HepG2 (cell line): ENCODE results near the gene CMC4. TPM values are rescaled to one million over a fixed set of nuclear protein-coding genes. Genes with fewer than 3 reads are reported as not detected.

ENCODE experiments used
- ATAC-seq: fragments of 200-7000 bp; cut with Tn5 transposase; 3 replicates; pipeline ENCODE4 v1.9.1; 2020; ENCODE audit warnings: mild to moderate bottlenecking, moderate library complexity
- BruUV-seq: library from RNA; stranded (reverse); fragments of 400-500 nt; replicated peaks from 2 replicates; lab custom pipeline; 2021; lab: Mats Ljungman, UMichigan
- CTCF ChIA-PET: fragments of 300-600 bp; formaldehyde crosslinking; extraction: SDS; loops from one replicate; lab custom pipeline; 2021; ENCODE audit warnings: low total read pairs, inconsistent platforms, low intra/inter-chr PET ratio; lab: Yijun Ruan, JAX
- POLR2A ChIA-PET: fragments of 350-600 bp; sonication (Branson Sonifier 250); formaldehyde crosslinking; loops from one replicate; lab custom pipeline; 2020; ENCODE audit warnings: antibody characterized with exemption, inconsistent platforms; lab: Yijun Ruan, JAX
- DNase-seq: peaks from one replicate; pipeline ENCODE4 v3.0.0-alpha.2; 2015; ENCODE audit warnings: low spot score
- FAIRE-seq: peaks from 3 replicates; lab custom pipeline; 2011; peaks lifted over from hg19 to GRCh38; lab: Jason Lieb, UNC
- H2AFZ ChIP-seq: one replicate; pipeline ENCODE4 v1.6.1; 2011; ENCODE audit warnings: low read length, inconsistent platforms
- H3K27ac ChIP-seq: fragments of 300-600 bp; 3 replicates; pipeline ENCODE4 v1.8.0; 2011; ENCODE audit warnings: mixed run types, mild to moderate bottlenecking, mixed read lengths, low read length, inconsistent platforms; ENCODE audit not compliant: insufficient read depth; ENCODE audit errors: extremely low read length
- H3K27me3 ChIP-seq, 2 experiments: fragments of 200-600 bp in 1 of 2; 2 replicates in 1 of 2; 3 replicates in 1 of 2; pipeline versions ENCODE4 v1.6.0 to v1.8.0; 2011; ENCODE audit warnings: low read length in 2 of 2, mild to moderate bottlenecking in 2 of 2, moderate library complexity in 2 of 2, inconsistent platforms in 1 of 2; ENCODE audit not compliant: insufficient read depth in 2 of 2, control insufficient read depth in 1 of 2
- H3K36me3 ChIP-seq, 2 experiments: fragments of 200-600 bp in 1 of 2; replicated peaks in 1 of 2; 2 replicates in 1 of 2; 3 replicates in 1 of 2; pipeline versions ENCODE4 v1.5.1 to v1.8.0; 2011; ENCODE audit warnings: low read length in 2 of 2, inconsistent platforms in 1 of 2; ENCODE audit not compliant: insufficient read depth in 2 of 2, control insufficient read depth in 1 of 2
- H3K4me1 ChIP-seq: 2 replicates; pipeline ENCODE4 v1.5.1; 2012; ENCODE audit warnings: low read length, inconsistent platforms; ENCODE audit not compliant: insufficient read depth
- H3K4me2 ChIP-seq: 2 replicates; pipeline ENCODE4 v1.6.0; 2011; ENCODE audit warnings: low read depth, low read length, inconsistent platforms
- H3K4me3 ChIP-seq, 3 experiments: fragments of 200-600 bp in 1 of 3; sonication (generic), shearing (Covaris generic) in 1 of 3; replicated peaks in 1 of 3; 2 replicates each; pipeline ENCODE4 v1.5.1; 2011 to 2016; ENCODE audit warnings: low read length in 3 of 3, inconsistent platforms in 2 of 3, low read depth in 2 of 3, mild to moderate bottlenecking in 2 of 3, control low read depth in 1 of 3, mixed read lengths in 1 of 3; ENCODE audit not compliant: insufficient read depth in 1 of 3
- H3K79me2 ChIP-seq: one replicate; pipeline ENCODE4 v1.6.1; 2011; ENCODE audit warnings: low read length, inconsistent platforms; ENCODE audit not compliant: insufficient read depth
- H3K9ac ChIP-seq: 2 replicates; pipeline ENCODE4 v1.6.0; 2011; ENCODE audit warnings: mild to moderate bottlenecking, low read depth, low read length, inconsistent platforms; ENCODE audit not compliant: insufficient read depth
- H3K9me3 ChIP-seq: 2 replicates; pipeline ENCODE4 v1.5.1; 2012; ENCODE audit warnings: mild to moderate bottlenecking, low read length
- H4K20me1 ChIP-seq: 2 replicates; pipeline ENCODE4 v1.6.0; 2011; ENCODE audit warnings: inconsistent platforms, mild to moderate bottlenecking, low read length, moderate library complexity; ENCODE audit not compliant: insufficient read depth
- CREB1 ChIP-seq, 2 experiments: fragments of 450-650 bp in 1 of 2; IDR thresholded peaks; 2 replicates each; pipeline ENCODE4 v1.6.1; 2016 to 2017; ENCODE audit warnings: control low read depth in 1 of 2, mild to moderate bottlenecking in 1 of 2, missing compliant biosample characterization in 1 of 2, missing genetic modification characterization in 1 of 2
- ETV5 ChIP-seq: IDR thresholded peaks from 2 replicates; pipeline ENCODE4 v1.6.1; 2018; ENCODE audit warnings: missing biosample characterization, missing genetic modification reagents, inconsistent platforms, borderline replicate concordance
- GATA4 ChIP-seq: sonication (generic); IDR thresholded peaks from 2 replicates; pipeline ENCODE4 v1.6.1; 2016; ENCODE audit warnings: antibody characterized with exemption, low read depth, borderline replicate concordance
- HNF1B ChIP-seq: sonication (generic); formaldehyde crosslinking; IDR thresholded peaks from 2 replicates; pipeline ENCODE4 v1.5.1; 2020; ENCODE audit warnings: mild to moderate bottlenecking, moderate library complexity, missing genetic modification reagents
- NR2F2 ChIP-seq: IDR thresholded peaks from 2 replicates; pipeline ENCODE4 v1.6.1; 2012; ENCODE audit warnings: low read depth, inconsistent platforms, borderline replicate concordance
- ZBTB7B ChIP-seq: sonication (generic); formaldehyde crosslinking; IDR thresholded peaks from 2 replicates; pipeline ENCODE4 v1.4.0; 2020; ENCODE audit warnings: missing genetic modification reagents
- ZC3H4 ChIP-seq: sonication (generic); formaldehyde crosslinking; IDR thresholded peaks from 2 replicates; pipeline ENCODE4 v1.4.0; 2020; ENCODE audit warnings: missing genetic modification reagents, borderline replicate concordance
- ZFP62 ChIP-seq: sonication (generic); formaldehyde crosslinking; IDR thresholded peaks from 2 replicates; pipeline ENCODE4 v1.4.0; 2020; ENCODE audit warnings: missing genetic modification reagents
- ZNF281 ChIP-seq: sonication (generic); formaldehyde crosslinking; IDR thresholded peaks from 2 replicates; pipeline ENCODE4 v1.4.0; 2020; ENCODE audit warnings: missing genetic modification reagents, borderline replicate concordance
- ZNF678 ChIP-seq: sonication (generic); formaldehyde crosslinking; IDR thresholded peaks from 2 replicates; pipeline ENCODE4 v1.4.0; 2020; ENCODE audit warnings: mild to moderate bottlenecking, missing genetic modification reagents
- ZNF790 ChIP-seq: sonication (generic); formaldehyde crosslinking; IDR thresholded peaks from 2 replicates; pipeline ENCODE4 v1.8.0; 2022; ENCODE audit warnings: missing genetic modification reagents, mild to moderate bottlenecking, borderline replicate concordance
- ZNF878 ChIP-seq: sonication (generic); formaldehyde crosslinking; IDR thresholded peaks from 2 replicates; pipeline ENCODE4 v1.8.1; 2023; ENCODE audit warnings: mild to moderate bottlenecking, missing genetic modification reagents, moderate library complexity
- ZSCAN21 ChIP-seq: sonication (generic); formaldehyde crosslinking; IDR thresholded peaks from 2 replicates; pipeline ENCODE4 v1.8.0; 2022; ENCODE audit warnings: mild to moderate bottlenecking, missing genetic modification reagents, moderate library complexity, borderline replicate concordance
- WGBS: methylation state at CpG from one replicate; pipeline ENCODE4 v1.1.6; 2017; ENCODE audit warnings: low lambda C conversion rate; 5-methylcytosine and 5-hydroxymethylcytosine counted together
- in situ Hi-C: cut with HindIII; loops from 2 replicates; pipeline ENCODE4 v1.10.0; 2017; ENCODE audit warnings: low pct_unique_long_range_greater_than_20kb; ENCODE audit not compliant: extremely low pct_ligation_motif_present
- intact Hi-C: fragments of 100-400 bp; cut with micrococcal nuclease; formaldehyde crosslinking; loops from one replicate; pipeline ENCODE4 v1.10.0; 2022; ENCODE audit not compliant: unreplicated experiment
- polyA plus RNA-seq, 8 experiments: library from polyadenylated mRNA; depleted of rRNA in 3 of 8; stranded (reverse) in 7 of 8; unstranded in 1 of 8; fragments of >200 nt; fragmentation: Illumina TruSeq in 4 of 8; extraction: Trizol in 4 of 8; gene quantifications; 2 replicates each; pipeline versions ENCODE4 v1.2.1 to v1.2.3, GENCODE V29; 2011 to 2016; ENCODE audit warnings: low read depth in 4 of 8, missing spikeins in 1 of 8, mixed read lengths in 1 of 8; ENCODE audit not compliant: insufficient read depth in 1 of 8
- total RNA-seq, 5 experiments: library from RNA; depleted of rRNA; stranded (reverse); fragments of >200 nt; fragmentation: Illumina TruSeq; extraction: Trizol; gene quantifications; 2 replicates each; pipeline ENCODE4 v1.2.3, GENCODE V29; 2016; ENCODE audit warnings: low read depth in 1 of 5
- TF ChIP-seq, protein P1 (sequence below): sonication (generic); formaldehyde crosslinking; IDR thresholded peaks from 2 replicates; pipeline ENCODE4 v1.9.0; 2021; ENCODE audit warnings: missing genetic modification reagents, mild to moderate bottlenecking, borderline replicate concordance
- TF ChIP-seq, protein P2 (sequence below): sonication (generic); formaldehyde crosslinking; IDR thresholded peaks from 2 replicates; pipeline ENCODE4 v1.4.0; 2020; ENCODE audit warnings: missing genetic modification reagents
- TF ChIP-seq, protein P3 (sequence below): sonication (generic); formaldehyde crosslinking; IDR thresholded peaks from 2 replicates; pipeline ENCODE4 v1.5.1; 2020; ENCODE audit warnings: mild to moderate bottlenecking, missing genetic modification reagents

CMC4 gene
- total and polyA plus RNA-seq, 2 of the 13 experiments (the other 11 are each of a cell fraction or from before 2014, with no cell fraction given) = 5.6 to 11.5 TPM

DNA sequence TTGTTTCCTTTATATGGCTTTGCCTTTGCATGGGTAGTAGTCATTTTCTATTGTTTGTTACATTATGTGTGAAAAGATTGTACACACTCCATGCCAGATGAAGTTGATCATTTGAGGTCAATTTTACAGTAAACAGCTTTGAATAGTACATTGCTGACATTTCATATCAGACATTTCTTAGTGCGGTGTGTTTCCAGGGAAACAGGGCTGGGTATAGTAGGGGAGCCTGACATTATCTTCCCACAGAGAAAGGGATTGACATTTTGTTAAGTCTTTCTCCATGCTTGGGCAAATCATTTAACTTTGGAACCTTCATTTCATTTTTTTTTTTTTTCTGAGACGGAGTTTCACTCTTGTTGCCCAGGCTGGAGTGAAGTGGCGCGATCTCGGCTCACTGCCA, 39.3 kb downstream of the CMC4 start:
- 97% methylated on average over 5 of the region's 5 CpGs for WGBS
- peaks cover 15% of the 10 kb centered on the region; the same call in 1 of the 2 replicates for H3K4me1 ChIP-seq
- no peak for FAIRE-seq
- no peaks in the 10 kb centered on the region for H3K9me3 ChIP-seq
- BruUV-seq = no TSS peak
- H3K27ac ChIP-seq = no peak overlapping the region
- ATAC-seq = no peak
- in situ Hi-C loops = no loop called here
- ChIA-PET POLR2A (no interaction called here), CTCF (no interaction called here)
- intact Hi-C loops = no loop called here
- H2AFZ ChIP-seq = no peak overlapping the region
- no peak overlapping the region for H3K9ac ChIP-seq
- H3K36me3 ChIP-seq = no peaks in the 10 kb centered on the region; a peak in 1 of 5 replicates
- peaks cover 33% of the 10 kb centered on the region for H3K79me2 ChIP-seq
- no peaks in the 10 kb centered on the region; a peak in 1 of 5 replicates for H3K27me3 ChIP-seq
- no peak overlapping the region for H3K4me3 ChIP-seq
- no peaks in the 10 kb centered on the region for H4K20me1 ChIP-seq
- H3K4me2 ChIP-seq = no peak overlapping the region
- no peak for DNase-seq
- TF ChIP-seq, protein P1, sequence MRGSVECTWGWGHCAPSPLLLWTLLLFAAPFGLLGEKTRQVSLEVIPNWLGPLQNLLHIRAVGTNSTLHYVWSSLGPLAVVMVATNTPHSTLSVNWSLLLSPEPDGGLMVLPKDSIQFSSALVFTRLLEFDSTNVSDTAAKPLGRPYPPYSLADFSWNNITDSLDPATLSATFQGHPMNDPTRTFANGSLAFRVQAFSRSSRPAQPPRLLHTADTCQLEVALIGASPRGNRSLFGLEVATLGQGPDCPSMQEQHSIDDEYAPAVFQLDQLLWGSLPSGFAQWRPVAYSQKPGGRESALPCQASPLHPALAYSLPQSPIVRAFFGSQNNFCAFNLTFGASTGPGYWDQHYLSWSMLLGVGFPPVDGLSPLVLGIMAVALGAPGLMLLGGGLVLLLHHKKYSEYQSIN (CRISPR knock-in tag) = no peak
- TF ChIP-seq GATA4 (no peak), ETV5 (CRISPR knock-in tag) (no peak), ZNF678 (CRISPR knock-in tag) (no peak), ZNF281 (CRISPR knock-in tag) (no peak), ZFP62 (CRISPR knock-in tag) (no peak), ZNF878 (CRISPR knock-in tag) (no peak), ZC3H4 (CRISPR knock-in tag) (no peak), HNF1B (CRISPR knock-in tag) (no peak), ZSCAN21 (CRISPR knock-in tag) (no peak), ZBTB7B (CRISPR knock-in tag) (no peak), CREB1 (IDR thresholded peaks at IDR 0.05) (no peak), CREB1 (CRISPR knock-in tag; IDR thresholded peaks at IDR 0.05) (no peak), NR2F2 (no peak), ZNF790 (CRISPR knock-in tag) (no peak)
- TF ChIP-seq, protein P2, sequence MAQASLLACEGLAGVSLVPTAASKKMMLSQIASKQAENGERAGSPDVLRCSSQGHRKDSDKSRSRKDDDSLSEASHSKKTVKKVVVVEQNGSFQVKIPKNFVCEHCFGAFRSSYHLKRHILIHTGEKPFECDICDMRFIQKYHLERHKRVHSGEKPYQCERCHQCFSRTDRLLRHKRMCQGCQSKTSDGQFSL (CRISPR knock-in tag) = no peak
- TF ChIP-seq, protein P3, sequence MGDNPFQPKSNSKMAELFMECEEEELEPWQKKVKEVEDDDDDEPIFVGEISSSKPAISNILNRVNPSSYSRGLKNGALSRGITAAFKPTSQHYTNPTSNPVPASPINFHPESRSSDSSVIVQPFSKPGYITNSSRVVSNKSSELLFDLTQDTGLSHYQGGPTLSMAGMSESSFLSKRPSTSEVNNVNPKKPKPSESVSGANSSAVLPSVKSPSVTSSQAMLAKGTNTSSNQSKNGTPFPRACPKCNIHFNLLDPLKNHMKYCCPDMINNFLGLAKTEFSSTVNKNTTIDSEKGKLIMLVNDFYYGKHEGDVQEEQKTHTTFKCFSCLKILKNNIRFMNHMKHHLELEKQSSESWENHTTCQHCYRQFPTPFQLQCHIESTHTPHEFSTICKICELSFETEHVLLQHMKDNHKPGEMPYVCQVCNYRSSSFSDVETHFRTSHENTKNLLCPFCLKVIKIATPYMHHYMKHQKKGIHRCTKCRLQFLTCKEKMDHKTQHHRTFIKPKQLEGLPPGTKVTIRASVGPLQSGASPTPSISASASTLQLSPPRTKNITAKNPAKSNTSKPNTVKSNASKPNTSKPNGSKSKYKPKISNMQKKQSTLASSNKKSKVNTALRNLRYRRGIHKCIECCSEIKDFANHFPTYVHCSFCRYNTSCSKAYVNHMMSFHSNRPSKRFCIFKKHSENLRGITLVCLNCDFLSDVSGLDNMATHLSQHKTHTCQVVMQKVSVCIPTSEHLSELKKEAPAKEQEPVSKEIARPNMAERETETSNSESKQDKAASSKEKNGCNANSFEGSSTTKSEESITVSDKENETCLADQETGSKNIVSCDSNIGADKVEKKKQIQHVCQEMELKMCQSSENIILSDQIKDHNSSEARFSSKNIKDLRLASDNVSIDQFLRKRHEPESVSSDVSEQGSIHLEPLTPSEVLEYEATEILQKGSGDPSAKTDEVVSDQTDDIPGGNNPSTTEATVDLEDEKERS (CRISPR knock-in tag) = no peak
